ENCODE data around the gene FCAMR. TPM values are rescaled to one million over a fixed set of nuclear protein-coding genes. Genes with fewer than 3 reads are reported as not detected.

Gene FCAMR
- total RNA-seq, 1 experiment from 2014 or later: not detected

GRCh38 chr1:206967096-206967849 lies 3.0 kb downstream of the FCAMR start:
- Mint-ChIP-seq H3K4me1 (no peaks in the 10 kb centered on the region), H3K4me3 (no peak overlapping the region), H3K27me3 (ENCODE audit: low read depth) (peaks cover 3% of the 10 kb centered on the region; the same call in 1 of the 2 replicates), H3K27ac (no peak overlapping the region), H3K36me3 (no peaks in the 10 kb centered on the region), H3K9me3 (no peaks in the 10 kb centered on the region)
- TF ChIP-seq NFE2L1 (CRISPR knock-in tag; IDR thresholded peaks at IDR 0.05) (no peak), TP53 (CRISPR knock-in tag; IDR thresholded peaks at IDR 0.05) (no peak), ETV6 (CRISPR knock-in tag; IDR thresholded peaks at IDR 0.05) (no peak), ZNF396 (CRISPR knock-in tag; IDR thresholded peaks at IDR 0.05; ENCODE audit: borderline replicate concordance) (no peak), PRDM15 (CRISPR knock-in tag; IDR thresholded peaks at IDR 0.05) (no peak), ERG (CRISPR knock-in tag; IDR thresholded peaks at IDR 0.05) (no peak), ATF6 (CRISPR knock-in tag; IDR thresholded peaks at IDR 0.05) (no peak), CDX4 (CRISPR knock-in tag; IDR thresholded peaks at IDR 0.05; ENCODE audit: borderline replicate concordance) (no peak), STAT6 (CRISPR knock-in tag; conservative IDR thresholded peaks at IDR 0.05; ENCODE audit: low read depth) (no peak)
- DNase-seq (ENCODE audit: low spot score): no peak
- CTCF ChIA-PET: interaction anchor here (0.9 to 1.3 kb wide), 2 partner anchors 14 to 31 kb away, joined by 3 read pairs; no protein-coding TSS in a partner anchor
- ATAC-seq: no peak
- POLR2A ChIA-PET: no interaction called here

- ChIA-PET CTCF (no interaction called here), POLR2A (interaction anchor here (1.0 kb wide), 1 partner anchor 11 kb away, joined by 3 read pairs; no protein-coding TSS in a partner anchor)
- H3K4me3 Mint-ChIP-seq: no peak overlapping the region
- no peaks in the 10 kb centered on the region for H3K36me3 Mint-ChIP-seq
- no peak overlapping the region for H3K27ac Mint-ChIP-seq
- no peaks in the 10 kb centered on the region for H3K4me1 Mint-ChIP-seq
- DNase-seq (ENCODE audit: low spot score): no peak
- ATAC-seq: no peak
- no peaks in the 10 kb centered on the region for H3K9me3 Mint-ChIP-seq
- peaks cover 3% of the 10 kb centered on the region; the same call in 1 of the 2 replicates for H3K27me3 Mint-ChIP-seq (ENCODE audit: low read depth)
- no peak for TF ChIP-seq IRF2 (CRISPR knock-in tag; IDR thresholded peaks at IDR 0.05; ENCODE audit: borderline replicate concordance, low read depth)
- TF ChIP-seq CREB1 (CRISPR knock-in tag; IDR thresholded peaks at IDR 0.05): no peak
- TF ChIP-seq USF2 (CRISPR knock-in tag; IDR thresholded peaks at IDR 0.05): no peak
- TF ChIP-seq TCF7 (CRISPR knock-in tag; IDR thresholded peaks at IDR 0.05; ENCODE audit: low read depth): no peak
- TF ChIP-seq ZSCAN18 (CRISPR knock-in tag; IDR thresholded peaks at IDR 0.05): no peak
- no peak for TF ChIP-seq OVOL2 (CRISPR knock-in tag; IDR thresholded peaks at IDR 0.05; ENCODE audit: borderline replicate concordance)
- TF ChIP-seq ZNF532 (CRISPR knock-in tag; IDR thresholded peaks at IDR 0.05; ENCODE audit: borderline replicate concordance): no peak
Measured at GRCh38 chr1:206965781-206966180, 4.5 kb downstream of the FCAMR start.

All from WTC11 (cell line).